HepG2 (cell line): Measurements from ENCODE around the gene MAP2K7. TPM values are rescaled to one million over a fixed set of nuclear protein-coding genes. Genes with fewer than 3 reads are reported as not detected.
A peak's percentile ranks its signal among the peaks of the same experiment; 100 is the strongest.

ENCODE experiments used
- ATAC-seq: fragments of 200-7000 bp; cut with Tn5 transposase; 3 replicates; pipeline ENCODE4 v1.9.1; 2020; ENCODE audit warnings: mild to moderate bottlenecking, moderate library complexity
- BruUV-seq: library from RNA; stranded (reverse); fragments of 400-500 nt; replicated peaks from 2 replicates; lab custom pipeline; 2021; lab: Mats Ljungman, UMichigan
- CTCF ChIA-PET: fragments of 300-600 bp; formaldehyde crosslinking; extraction: SDS; loops from one replicate; lab custom pipeline; 2021; ENCODE audit warnings: low total read pairs, inconsistent platforms, low intra/inter-chr PET ratio; lab: Yijun Ruan, JAX
- POLR2A ChIA-PET: fragments of 350-600 bp; sonication (Branson Sonifier 250); formaldehyde crosslinking; loops from one replicate; lab custom pipeline; 2020; ENCODE audit warnings: antibody characterized with exemption, inconsistent platforms; lab: Yijun Ruan, JAX
- DNase-seq: peaks from one replicate; pipeline ENCODE4 v3.0.0-alpha.2; 2015; ENCODE audit warnings: low spot score
- FAIRE-seq: peaks from 3 replicates; lab custom pipeline; 2011; peaks lifted over from hg19 to GRCh38; lab: Jason Lieb, UNC
- H2AFZ ChIP-seq: one replicate; pipeline ENCODE4 v1.6.1; 2011; ENCODE audit warnings: low read length, inconsistent platforms
- H3K27ac ChIP-seq: fragments of 300-600 bp; 3 replicates; pipeline ENCODE4 v1.8.0; 2011; ENCODE audit warnings: mixed run types, mild to moderate bottlenecking, mixed read lengths, low read length, inconsistent platforms; ENCODE audit not compliant: insufficient read depth; ENCODE audit errors: extremely low read length
- H3K27me3 ChIP-seq, 2 experiments: fragments of 200-600 bp in 1 of 2; 2 replicates in 1 of 2; 3 replicates in 1 of 2; pipeline versions ENCODE4 v1.6.0 to v1.8.0; 2011; ENCODE audit warnings: low read length in 2 of 2, mild to moderate bottlenecking in 2 of 2, moderate library complexity in 2 of 2, inconsistent platforms in 1 of 2; ENCODE audit not compliant: insufficient read depth in 2 of 2, control insufficient read depth in 1 of 2
- H3K36me3 ChIP-seq, 2 experiments: fragments of 200-600 bp in 1 of 2; replicated peaks in 1 of 2; 2 replicates in 1 of 2; 3 replicates in 1 of 2; pipeline versions ENCODE4 v1.5.1 to v1.8.0; 2011; ENCODE audit warnings: low read length in 2 of 2, inconsistent platforms in 1 of 2; ENCODE audit not compliant: insufficient read depth in 2 of 2, control insufficient read depth in 1 of 2
- H3K4me1 ChIP-seq: 2 replicates; pipeline ENCODE4 v1.5.1; 2012; ENCODE audit warnings: low read length, inconsistent platforms; ENCODE audit not compliant: insufficient read depth
- H3K4me2 ChIP-seq: 2 replicates; pipeline ENCODE4 v1.6.0; 2011; ENCODE audit warnings: low read depth, low read length, inconsistent platforms
- H3K4me3 ChIP-seq, 3 experiments: fragments of 200-600 bp in 1 of 3; sonication (generic), shearing (Covaris generic) in 1 of 3; replicated peaks in 1 of 3; 2 replicates each; pipeline ENCODE4 v1.5.1; 2011 to 2016; ENCODE audit warnings: low read length in 3 of 3, inconsistent platforms in 2 of 3, low read depth in 2 of 3, mild to moderate bottlenecking in 2 of 3, control low read depth in 1 of 3, mixed read lengths in 1 of 3; ENCODE audit not compliant: insufficient read depth in 1 of 3
- H3K79me2 ChIP-seq: one replicate; pipeline ENCODE4 v1.6.1; 2011; ENCODE audit warnings: low read length, inconsistent platforms; ENCODE audit not compliant: insufficient read depth
- H3K9ac ChIP-seq: 2 replicates; pipeline ENCODE4 v1.6.0; 2011; ENCODE audit warnings: mild to moderate bottlenecking, low read depth, low read length, inconsistent platforms; ENCODE audit not compliant: insufficient read depth
- H3K9me3 ChIP-seq: 2 replicates; pipeline ENCODE4 v1.5.1; 2012; ENCODE audit warnings: mild to moderate bottlenecking, low read length
- H4K20me1 ChIP-seq: 2 replicates; pipeline ENCODE4 v1.6.0; 2011; ENCODE audit warnings: inconsistent platforms, mild to moderate bottlenecking, low read length, moderate library complexity; ENCODE audit not compliant: insufficient read depth
- CAMTA2 ChIP-seq: sonication (generic); formaldehyde crosslinking; IDR thresholded peaks from 2 replicates; pipeline ENCODE4 v1.4.0; 2020; ENCODE audit warnings: mild to moderate bottlenecking, missing genetic modification reagents, borderline replicate concordance
- HDAC2 ChIP-seq: sonication (generic); formaldehyde crosslinking; IDR thresholded peaks from 2 replicates; pipeline ENCODE4 v1.4.0; 2020; ENCODE audit warnings: missing genetic modification reagents
- HMG20A ChIP-seq: IDR thresholded peaks from 2 replicates; pipeline ENCODE4 v1.6.1; 2016; ENCODE audit warnings: borderline replicate concordance
- HMGXB4 ChIP-seq, 2 experiments: sonication (generic) in 1 of 2; formaldehyde crosslinking in 1 of 2; IDR thresholded peaks; 2 replicates each; pipeline versions ENCODE4 v1.4.0 to v1.6.1; 2018 to 2020; ENCODE audit warnings: missing genetic modification reagents in 2 of 2, borderline replicate concordance in 1 of 2, low read depth in 1 of 2, mild to moderate bottlenecking in 1 of 2, missing biosample characterization in 1 of 2
- HNRNPH1 ChIP-seq: fragments of 200-400 bp; formaldehyde crosslinking; optimal IDR thresholded peaks from 2 replicates; pipeline ENCODE3; 2017; ENCODE audit warnings: mild to moderate bottlenecking, low read depth, low read length
- HOXA3 ChIP-seq: sonication (generic); formaldehyde crosslinking; IDR thresholded peaks from 2 replicates; pipeline ENCODE4 v1.5.0; 2020; ENCODE audit warnings: missing genetic modification reagents
- HOXD1 ChIP-seq: sonication (generic); formaldehyde crosslinking; IDR thresholded peaks from 2 replicates; pipeline ENCODE4 v1.5.0; 2020; ENCODE audit warnings: missing genetic modification reagents
- JUNB ChIP-seq: sonication (generic); formaldehyde crosslinking; IDR thresholded peaks from 2 replicates; pipeline ENCODE4 v1.8.0; 2022; ENCODE audit warnings: missing genetic modification reagents, mild to moderate bottlenecking, borderline replicate concordance
- KDM5A ChIP-seq: fragments of 200-600 bp; sonication (generic); IDR thresholded peaks from 2 replicates; pipeline ENCODE4 v1.7.0; 2018; ENCODE audit warnings: antibody characterized with exemption, mild to moderate bottlenecking, low read length, borderline replicate concordance
- KLF15 ChIP-seq: sonication (generic); formaldehyde crosslinking; IDR thresholded peaks from 2 replicates; pipeline ENCODE4 v1.8.1; 2023; ENCODE audit warnings: borderline replicate concordance, mild to moderate bottlenecking, inconsistent platforms, missing genetic modification reagents, mixed read lengths
- MBD4 ChIP-seq: IDR thresholded peaks from 2 replicates; pipeline ENCODE4 v1.6.1; 2012; ENCODE audit warnings: low read length, inconsistent platforms, borderline replicate concordance
- MEF2D ChIP-seq: sonication (generic); formaldehyde crosslinking; IDR thresholded peaks from 2 replicates; pipeline ENCODE4 v1.5.1; 2020; ENCODE audit warnings: mild to moderate bottlenecking, missing genetic modification reagents
- SOX5 ChIP-seq: IDR thresholded peaks from 2 replicates; pipeline ENCODE4 v1.6.1; 2016; ENCODE audit warnings: borderline replicate concordance
- SRSF4 ChIP-seq: fragments of 200-400 bp; formaldehyde crosslinking; IDR thresholded peaks from one replicate; pipeline ENCODE4 v1.6.1; 2018; ENCODE audit warnings: mild to moderate bottlenecking, low read depth, low read length, moderate library complexity; ENCODE audit not compliant: poor library complexity, severe bottlenecking
- TMF1 ChIP-seq: sonication (generic); formaldehyde crosslinking; IDR thresholded peaks from 2 replicates; pipeline ENCODE4 v1.8.1; 2022; ENCODE audit warnings: low read depth, missing genetic modification reagents
- ZNF589 ChIP-seq: sonication (generic); formaldehyde crosslinking; conservative IDR thresholded peaks from 2 replicates; pipeline ENCODE4 v1.8.0; 2022; ENCODE audit warnings: mild to moderate bottlenecking, moderate library complexity, missing genetic modification reagents
- ZSCAN29 ChIP-seq: sonication (generic); formaldehyde crosslinking; conservative IDR thresholded peaks from 2 replicates; pipeline ENCODE4 v1.4.0; 2020; ENCODE audit warnings: mild to moderate bottlenecking, missing genetic modification reagents
- WGBS: methylation state at CpG from one replicate; pipeline ENCODE4 v1.1.6; 2017; ENCODE audit warnings: low lambda C conversion rate; 5-methylcytosine and 5-hydroxymethylcytosine counted together
- in situ Hi-C: cut with HindIII; loops from 2 replicates; pipeline ENCODE4 v1.10.0; 2017; ENCODE audit warnings: low pct_unique_long_range_greater_than_20kb; ENCODE audit not compliant: extremely low pct_ligation_motif_present
- intact Hi-C: fragments of 100-400 bp; cut with micrococcal nuclease; formaldehyde crosslinking; loops from one replicate; pipeline ENCODE4 v1.10.0; 2022; ENCODE audit not compliant: unreplicated experiment
- polyA plus RNA-seq, 8 experiments: library from polyadenylated mRNA; depleted of rRNA in 3 of 8; stranded (reverse) in 7 of 8; unstranded in 1 of 8; fragments of >200 nt; fragmentation: Illumina TruSeq in 4 of 8; extraction: Trizol in 4 of 8; gene quantifications; 2 replicates each; pipeline versions ENCODE4 v1.2.1 to v1.2.3, GENCODE V29; 2011 to 2016; ENCODE audit warnings: low read depth in 4 of 8, missing spikeins in 1 of 8, mixed read lengths in 1 of 8; ENCODE audit not compliant: insufficient read depth in 1 of 8
- total RNA-seq, 5 experiments: library from RNA; depleted of rRNA; stranded (reverse); fragments of >200 nt; fragmentation: Illumina TruSeq; extraction: Trizol; gene quantifications; 2 replicates each; pipeline ENCODE4 v1.2.3, GENCODE V29; 2016; ENCODE audit warnings: low read depth in 1 of 5
- TF ChIP-seq, protein P1 (sequence below): sonication (generic); formaldehyde crosslinking; IDR thresholded peaks from 2 replicates; pipeline ENCODE4 v1.8.1; 2023; ENCODE audit warnings: mild to moderate bottlenecking, moderate library complexity, missing genetic modification reagents
- TF ChIP-seq, protein P2 (sequence below): sonication (generic); formaldehyde crosslinking; IDR thresholded peaks from 2 replicates; pipeline ENCODE4 v1.8.0; 2022; ENCODE audit warnings: mild to moderate bottlenecking, missing genetic modification reagents, borderline replicate concordance
- TF ChIP-seq, protein P3 (sequence below): sonication (generic); formaldehyde crosslinking; IDR thresholded peaks from 2 replicates; pipeline ENCODE4 v1.5.0; 2020; ENCODE audit warnings: mild to moderate bottlenecking, missing genetic modification reagents

MAP2K7 gene
- total and polyA plus RNA-seq, 2 of the 13 experiments (the other 11 are each of a cell fraction or from before 2014, with no cell fraction given): 9.0 to 10.8 TPM

DNA sequence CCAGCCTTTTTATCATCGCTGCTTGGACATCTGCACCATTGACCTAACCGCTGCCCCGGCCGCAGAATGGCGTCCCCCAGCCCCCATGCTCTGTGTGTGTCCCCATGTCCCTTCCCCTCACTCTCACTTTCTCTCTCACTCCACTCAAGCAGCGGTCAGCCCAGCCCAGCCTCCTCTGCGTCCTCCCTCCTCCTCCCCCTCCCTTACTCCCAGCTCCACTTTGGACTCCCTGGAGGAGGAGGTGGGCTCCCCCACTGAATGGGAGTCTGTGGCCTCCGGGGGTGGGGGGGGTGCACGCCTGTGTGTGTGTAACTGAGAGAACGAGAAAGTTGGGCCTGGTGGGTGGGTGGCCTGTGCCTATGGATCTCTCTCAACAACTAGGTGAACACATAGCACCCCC is 2.2 kb downstream of the MAP2K7 start:
- CTCF ChIA-PET: no interaction called here
- Histone ChIP-seq H3K4me1 (peaks cover 43% of the 10 kb centered on the region), H3K79me2 (peaks cover 29% of the 10 kb centered on the region)
- TF ChIP-seq ZNF589 (no peak), SRSF4 (no peak), KDM5A (no peak), SOX5 (CRISPR knock-in tag) (no peak), HMGXB4 (CRISPR knock-in tag; IDR thresholded peaks at IDR 0.05; ENCODE audit: borderline replicate concordance in 1 of 2, low read depth in 1 of 2) (no peak), HNRNPH1 (no peak), HOXD1 (CRISPR knock-in tag) (no peak), JUNB (CRISPR knock-in tag) (no peak), KLF15 (CRISPR knock-in tag) (no peak), ZSCAN29 (CRISPR knock-in tag) (no peak), HOXA3 (no peak), CAMTA2 (CRISPR knock-in tag) (no peak), MBD4 (no peak), TMF1 (no peak), HDAC2 (CRISPR knock-in tag) (no peak), HMG20A (CRISPR knock-in tag) (no peak), MEF2D (CRISPR knock-in tag) (no peak)
- TF ChIP-seq, protein P1, sequence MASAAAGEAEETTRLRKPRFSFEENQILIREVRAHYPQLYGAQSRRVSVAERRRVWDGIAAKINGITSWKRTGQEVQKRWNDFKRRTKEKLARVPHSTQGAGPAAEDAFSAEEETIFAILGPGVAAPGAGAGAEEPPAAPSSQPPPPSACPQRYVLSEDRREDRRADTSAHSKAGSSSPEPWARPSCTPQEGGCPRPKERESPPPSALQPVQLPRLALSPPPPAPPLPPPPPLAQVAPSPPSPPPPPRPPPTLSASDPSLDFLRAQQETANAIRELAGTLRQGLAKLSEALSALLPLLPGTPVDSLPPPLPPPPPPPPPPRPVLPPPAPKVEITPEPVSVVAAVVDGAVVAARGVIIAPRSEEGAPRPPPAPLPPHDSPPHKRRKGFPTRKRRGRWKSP (CRISPR knock-in tag): no peak
- TF ChIP-seq, protein P2, sequence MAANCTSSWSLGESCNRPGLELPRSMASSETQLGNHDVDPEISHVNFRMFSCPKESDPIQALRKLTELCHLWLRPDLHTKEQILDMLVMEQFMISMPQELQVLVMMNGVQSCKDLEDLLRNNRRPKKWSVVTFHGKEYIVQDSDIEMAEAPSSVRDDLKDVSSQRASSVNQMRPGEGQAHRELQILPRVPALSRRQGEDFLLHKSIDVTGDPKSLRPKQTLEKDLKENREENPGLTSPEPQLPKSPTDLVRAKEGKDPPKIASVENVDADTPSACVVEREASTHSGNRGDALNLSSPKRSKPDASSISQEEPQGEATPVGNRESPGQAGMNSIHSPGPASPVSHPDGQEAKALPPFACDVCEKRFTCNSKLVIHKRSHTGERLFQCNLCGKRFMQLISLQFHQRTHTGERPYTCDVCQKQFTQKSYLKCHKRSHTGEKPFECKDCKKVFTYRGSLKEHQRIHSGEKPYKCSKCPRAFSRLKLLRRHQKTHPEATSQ: no peak
- TF ChIP-seq, protein P3, sequence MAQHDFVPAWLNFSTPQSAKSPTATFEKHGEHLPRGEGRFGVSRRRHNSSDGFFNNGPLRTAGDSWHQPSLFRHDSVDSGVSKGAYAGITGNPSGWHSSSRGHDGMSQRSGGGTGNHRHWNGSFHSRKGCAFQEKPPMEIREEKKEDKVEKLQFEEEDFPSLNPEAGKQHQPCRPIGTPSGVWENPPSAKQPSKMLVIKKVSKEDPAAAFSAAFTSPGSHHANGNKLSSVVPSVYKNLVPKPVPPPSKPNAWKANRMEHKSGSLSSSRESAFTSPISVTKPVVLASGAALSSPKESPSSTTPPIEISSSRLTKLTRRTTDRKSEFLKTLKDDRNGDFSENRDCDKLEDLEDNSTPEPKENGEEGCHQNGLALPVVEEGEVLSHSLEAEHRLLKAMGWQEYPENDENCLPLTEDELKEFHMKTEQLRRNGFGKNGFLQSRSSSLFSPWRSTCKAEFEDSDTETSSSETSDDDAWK (CRISPR knock-in tag): no peak
- TF ChIP-seq, all 625 proteins: peak for 0
- peaks cover 0 to 21% of the 10 kb centered on the region in 2 experiments; a peak in 3 of 5 replicates for H3K36me3 ChIP-seq
- POLR2A ChIA-PET: no interaction called here
- BruUV-seq: no TSS peak
- no peak overlapping the region for H3K4me3 ChIP-seq
- DNase-seq: no peak
- ATAC-seq: no peak
- H3K9ac ChIP-seq: no peak overlapping the region
- H2AFZ ChIP-seq: no peak overlapping the region
- intact Hi-C loops (no loop called here), in situ Hi-C loops (no loop called here)
- no peaks in the 10 kb centered on the region; a peak in 1 of 5 replicates for H3K27me3 ChIP-seq
- 93% methylated on average over 10 of the region's 10 CpGs for WGBS
- H3K9me3 ChIP-seq: no peaks in the 10 kb centered on the region
- H3K4me2 ChIP-seq: peak overlapping the region; percentile 99; the same call in 1 of the 2 replicates
- no peak for FAIRE-seq
- peaks cover 13% of the 10 kb centered on the region; the same call in 1 of the 2 replicates for H4K20me1 ChIP-seq
- H3K27ac ChIP-seq: no peak overlapping the region
